Liver (tissue), 3 donors: Measurements from ENCODE around the gene EIF1B.

Experiments used
- EGR1 ChIP-seq, 2 donors: IDR thresholded peaks; 2 replicates each; pipeline ENCODE4 v1.6.1; 2016 to 2018; ENCODE audit warnings: antibody characterized with exemption in 2 of 2, low read depth in 2 of 2
- FOXA2 ChIP-seq: IDR thresholded peaks from 2 replicates; pipeline ENCODE4 v1.6.1; 2016; ENCODE audit warnings: antibody characterized with exemption
- GABPA ChIP-seq, 2 donors: IDR thresholded peaks in 1 of 2; conservative IDR thresholded peaks in 1 of 2; 2 replicates each; pipeline ENCODE4 v1.6.1; 2016; ENCODE audit warnings: antibody characterized with exemption in 2 of 2, mild to moderate bottlenecking in 1 of 2, moderate library complexity in 1 of 2
- HNF4G ChIP-seq: IDR thresholded peaks from 2 replicates; pipeline ENCODE4 v1.6.1; 2016; ENCODE audit warnings: antibody characterized with exemption
- JUND ChIP-seq, 2 donors: IDR thresholded peaks; 2 replicates each; pipeline ENCODE4 v1.6.1; 2016; ENCODE audit warnings: antibody characterized with exemption in 2 of 2
- MAX ChIP-seq: IDR thresholded peaks from 2 replicates; pipeline ENCODE4 v1.6.1; 2016; ENCODE audit warnings: antibody characterized with exemption
- NR2F2 ChIP-seq: IDR thresholded peaks from 2 replicates; pipeline ENCODE4 v1.6.1; 2016; ENCODE audit warnings: antibody characterized with exemption
- RAD21 ChIP-seq, 2 donors: IDR thresholded peaks; 2 replicates each; pipeline ENCODE4 v1.6.1; 2016; ENCODE audit warnings: antibody characterized with exemption in 2 of 2, mild to moderate bottlenecking in 2 of 2
- REST ChIP-seq: IDR thresholded peaks from 2 replicates; pipeline ENCODE4 v1.6.1; 2016; ENCODE audit warnings: antibody characterized with exemption, mild to moderate bottlenecking
- SP1 ChIP-seq: IDR thresholded peaks from 2 replicates; pipeline ENCODE4 v1.6.1; 2018; ENCODE audit warnings: antibody characterized with exemption, mild to moderate bottlenecking
- TAF1 ChIP-seq: conservative IDR thresholded peaks from 2 replicates; pipeline ENCODE4 v1.6.1; 2016; ENCODE audit warnings: antibody characterized with exemption, mild to moderate bottlenecking
- YY1 ChIP-seq: IDR thresholded peaks from 2 replicates; pipeline ENCODE4 v1.6.1; 2016; ENCODE audit warnings: antibody characterized with exemption, mild to moderate bottlenecking
- ZBTB33 ChIP-seq: IDR thresholded peaks from 2 replicates; pipeline ENCODE4 v1.6.1; 2016; ENCODE audit warnings: antibody characterized with exemption
- TF ChIP-seq, protein P1 (sequence below): fragments of 150-350 bp; IDR thresholded peaks from 2 replicates; pipeline ENCODE4 v1.5.1; 2017; ENCODE audit warnings: improper control_type of control experiment, low read depth, low read length; ENCODE audit not compliant: missing input control
- donor health status: healthy.
- donor health status: healthy.

GRCh38 chr3:40336101-40336500 is 26.6 kb downstream of the EIF1B start:
- TF ChIP-seq TAF1 (no peak), FOXA2 (no peak), REST (no peak), YY1 (no peak), ZBTB33 (no peak), EGR1 (IDR thresholded peaks at IDR 0.05; ENCODE audit: low read depth in 2 of 2) (no peak), JUND (IDR thresholded peaks at IDR 0.05) (no peak), HNF4G (no peak), MAX (no peak), RAD21 (IDR thresholded peaks at IDR 0.05) (no peak), SP1 (no peak), NR2F2 (no peak), GABPA (IDR thresholded peaks at IDR 0.05 in 1 of 2, conservative IDR thresholded peaks at IDR 0.05 in 1 of 2) (no peak)
- TF ChIP-seq, protein P1, sequence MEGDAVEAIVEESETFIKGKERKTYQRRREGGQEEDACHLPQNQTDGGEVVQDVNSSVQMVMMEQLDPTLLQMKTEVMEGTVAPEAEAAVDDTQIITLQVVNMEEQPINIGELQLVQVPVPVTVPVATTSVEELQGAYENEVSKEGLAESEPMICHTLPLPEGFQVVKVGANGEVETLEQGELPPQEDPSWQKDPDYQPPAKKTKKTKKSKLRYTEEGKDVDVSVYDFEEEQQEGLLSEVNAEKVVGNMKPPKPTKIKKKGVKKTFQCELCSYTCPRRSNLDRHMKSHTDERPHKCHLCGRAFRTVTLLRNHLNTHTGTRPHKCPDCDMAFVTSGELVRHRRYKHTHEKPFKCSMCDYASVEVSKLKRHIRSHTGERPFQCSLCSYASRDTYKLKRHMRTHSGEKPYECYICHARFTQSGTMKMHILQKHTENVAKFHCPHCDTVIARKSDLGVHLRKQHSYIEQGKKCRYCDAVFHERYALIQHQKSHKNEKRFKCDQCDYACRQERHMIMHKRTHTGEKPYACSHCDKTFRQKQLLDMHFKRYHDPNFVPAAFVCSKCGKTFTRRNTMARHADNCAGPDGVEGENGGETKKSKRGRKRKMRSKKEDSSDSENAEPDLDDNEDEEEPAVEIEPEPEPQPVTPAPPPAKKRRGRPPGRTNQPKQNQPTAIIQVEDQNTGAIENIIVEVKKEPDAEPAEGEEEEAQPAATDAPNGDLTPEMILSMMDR = no peak
